HG03457 (cell line): ENCODE data around the gene CORIN.
"Not testable (repeated sequence)": the region's sequence is repeated elsewhere in the genome, so short reads cannot be mapped to it uniquely, and the experiment has no call there.

Experiments used
- ATAC-seq: cut with Tn5 transposase; IDR thresholded peaks from one replicate; pipeline ENCODE4 v1.9.1; 2021; ENCODE audit warnings: moderate number of reproducible peaks; ENCODE audit not compliant: unreplicated experiment

CORIN gene

GRCh38 chr4:47577779-47578553, 259.9 kb downstream of the CORIN start:
- no peak for ATAC-seq

GRCh38 chr4:47572981-47573380, 264.9 kb downstream of the CORIN start:
- no peak for ATAC-seq

- ATAC-seq, result no peak
These were observed 267.1 kb downstream of the CORIN start for GRCh38 chr4:47570816-47571215.

- no peak for ATAC-seq
These were observed 270.4 kb downstream of the CORIN start for GRCh38 chr4:47567511-47567910.

- no peak for ATAC-seq
These were observed 270.9 kb downstream of the CORIN start for GRCh38 chr4:47566969-47567368.

GRCh38 chr4:47566566-47566965, 271.3 kb downstream of the CORIN start:
- no peak for ATAC-seq

- ATAC-seq, result no peak
These were observed 275.6 kb downstream of the CORIN start for GRCh38 chr4:47562297-47562696.

- no peak for ATAC-seq
These were observed 276.5 kb downstream of the CORIN start for GRCh38 chr4:47561331-47561730.

- no peak for ATAC-seq
These were observed 277.2 kb downstream of the CORIN start for GRCh38 chr4:47560682-47561081.

GRCh38 chr4:47557255-47557654, 280.6 kb downstream of the CORIN start:
- no peak for ATAC-seq

- not testable (repeated sequence) for ATAC-seq
These were observed 281.9 kb downstream of the CORIN start for GRCh38 chr4:47555920-47556319.

GRCh38 chr4:47553329-47554125, 284.3 kb downstream of the CORIN start:
- ATAC-seq, result no peak

GRCh38 chr4:47551682-47552081, 286.2 kb downstream of the CORIN start:
- ATAC-seq, result no peak

- ATAC-seq, result no peak
These were observed 286.8 kb downstream of the CORIN start for GRCh38 chr4:47550899-47551548.

GRCh38 chr4:47550357-47550756, 287.5 kb downstream of the CORIN start:
- ATAC-seq, result not testable (repeated sequence)
